ENCODE measurements around the gene ALG13.
A peak's percentile ranks its signal among the peaks of the same experiment; 100 is the strongest.

- TF ChIP-seq CTCF (IDR thresholded peaks at IDR 0.05), result peak; percentile 12
- TF ChIP-seq EZH2 (IDR thresholded peaks at IDR 0.05; ENCODE audit: borderline replicate concordance, insufficient read depth, low read depth, low read length, poor library complexity, severe bottlenecking), result no peak
Observed at GRCh38 chrX:111719426-111720210, 38.6 kb downstream of the ALG13 start.

Data from B cell (primary cell).